HepG2 (cell line): ENCODE data around the gene RPH3AL. TPM values are rescaled to one million over a fixed set of nuclear protein-coding genes. Genes with fewer than 3 reads are reported as not detected.

ENCODE experiments used
- ATAC-seq: fragments of 200-7000 bp; cut with Tn5 transposase; 3 replicates; pipeline ENCODE4 v1.9.1; 2020; ENCODE audit warnings: mild to moderate bottlenecking, moderate library complexity
- BruUV-seq: library from RNA; stranded (reverse); fragments of 400-500 nt; replicated peaks from 2 replicates; lab custom pipeline; 2021; lab: Mats Ljungman, UMichigan
- CTCF ChIA-PET: fragments of 300-600 bp; formaldehyde crosslinking; extraction: SDS; loops from one replicate; lab custom pipeline; 2021; ENCODE audit warnings: low total read pairs, inconsistent platforms, low intra/inter-chr PET ratio; lab: Yijun Ruan, JAX
- POLR2A ChIA-PET: fragments of 350-600 bp; sonication (Branson Sonifier 250); formaldehyde crosslinking; loops from one replicate; lab custom pipeline; 2020; ENCODE audit warnings: antibody characterized with exemption, inconsistent platforms; lab: Yijun Ruan, JAX
- DNase-seq: peaks from one replicate; pipeline ENCODE4 v3.0.0-alpha.2; 2015; ENCODE audit warnings: low spot score
- FAIRE-seq: peaks from 3 replicates; lab custom pipeline; 2011; peaks lifted over from hg19 to GRCh38; lab: Jason Lieb, UNC
- H2AFZ ChIP-seq: one replicate; pipeline ENCODE4 v1.6.1; 2011; ENCODE audit warnings: low read length, inconsistent platforms
- H3K27ac ChIP-seq: fragments of 300-600 bp; 3 replicates; pipeline ENCODE4 v1.8.0; 2011; ENCODE audit warnings: mixed run types, mild to moderate bottlenecking, mixed read lengths, low read length, inconsistent platforms; ENCODE audit not compliant: insufficient read depth; ENCODE audit errors: extremely low read length
- H3K27me3 ChIP-seq, 2 experiments: fragments of 200-600 bp in 1 of 2; 2 replicates in 1 of 2; 3 replicates in 1 of 2; pipeline versions ENCODE4 v1.6.0 to v1.8.0; 2011; ENCODE audit warnings: low read length in 2 of 2, mild to moderate bottlenecking in 2 of 2, moderate library complexity in 2 of 2, inconsistent platforms in 1 of 2; ENCODE audit not compliant: insufficient read depth in 2 of 2, control insufficient read depth in 1 of 2
- H3K36me3 ChIP-seq, 2 experiments: fragments of 200-600 bp in 1 of 2; replicated peaks in 1 of 2; 2 replicates in 1 of 2; 3 replicates in 1 of 2; pipeline versions ENCODE4 v1.5.1 to v1.8.0; 2011; ENCODE audit warnings: low read length in 2 of 2, inconsistent platforms in 1 of 2; ENCODE audit not compliant: insufficient read depth in 2 of 2, control insufficient read depth in 1 of 2
- H3K4me1 ChIP-seq: 2 replicates; pipeline ENCODE4 v1.5.1; 2012; ENCODE audit warnings: low read length, inconsistent platforms; ENCODE audit not compliant: insufficient read depth
- H3K4me2 ChIP-seq: 2 replicates; pipeline ENCODE4 v1.6.0; 2011; ENCODE audit warnings: low read depth, low read length, inconsistent platforms
- H3K4me3 ChIP-seq, 3 experiments: fragments of 200-600 bp in 1 of 3; sonication (generic), shearing (Covaris generic) in 1 of 3; replicated peaks in 1 of 3; 2 replicates each; pipeline ENCODE4 v1.5.1; 2011 to 2016; ENCODE audit warnings: low read length in 3 of 3, inconsistent platforms in 2 of 3, low read depth in 2 of 3, mild to moderate bottlenecking in 2 of 3, control low read depth in 1 of 3, mixed read lengths in 1 of 3; ENCODE audit not compliant: insufficient read depth in 1 of 3
- H3K79me2 ChIP-seq: one replicate; pipeline ENCODE4 v1.6.1; 2011; ENCODE audit warnings: low read length, inconsistent platforms; ENCODE audit not compliant: insufficient read depth
- H3K9ac ChIP-seq: 2 replicates; pipeline ENCODE4 v1.6.0; 2011; ENCODE audit warnings: mild to moderate bottlenecking, low read depth, low read length, inconsistent platforms; ENCODE audit not compliant: insufficient read depth
- H3K9me3 ChIP-seq: 2 replicates; pipeline ENCODE4 v1.5.1; 2012; ENCODE audit warnings: mild to moderate bottlenecking, low read length
- H4K20me1 ChIP-seq: 2 replicates; pipeline ENCODE4 v1.6.0; 2011; ENCODE audit warnings: inconsistent platforms, mild to moderate bottlenecking, low read length, moderate library complexity; ENCODE audit not compliant: insufficient read depth
- ADNP ChIP-seq: sonication (generic); formaldehyde crosslinking; IDR thresholded peaks from 2 replicates; pipeline ENCODE4 v1.4.0; 2020; ENCODE audit warnings: missing genetic modification reagents
- CBFB ChIP-seq: sonication (generic); formaldehyde crosslinking; IDR thresholded peaks from 2 replicates; pipeline ENCODE4 v1.4.0; 2020; ENCODE audit warnings: missing genetic modification reagents
- FOXA3 ChIP-seq: IDR thresholded peaks from 2 replicates; pipeline ENCODE4 v1.6.1; 2016; ENCODE audit warnings: missing genetic modification reagents, missing compliant biosample characterization
- HHEX ChIP-seq: IDR thresholded peaks from 2 replicates; pipeline ENCODE4 v1.6.1; 2016; ENCODE audit warnings: control low read depth
- MYC ChIP-seq: sonication (generic); formaldehyde crosslinking; IDR thresholded peaks from 2 replicates; pipeline ENCODE4 v1.9.0; 2021; ENCODE audit warnings: missing genetic modification reagents, borderline replicate concordance
- ONECUT2 ChIP-seq: sonication (generic); formaldehyde crosslinking; IDR thresholded peaks from 2 replicates; pipeline ENCODE4 v1.4.0; 2020; ENCODE audit warnings: missing genetic modification reagents
- TEAD2 ChIP-seq: sonication (generic); formaldehyde crosslinking; IDR thresholded peaks from 2 replicates; pipeline ENCODE4 v1.9.0; 2021; ENCODE audit warnings: missing genetic modification reagents
- ZNF530 ChIP-seq: sonication (generic); formaldehyde crosslinking; IDR thresholded peaks from 2 replicates; pipeline ENCODE4 v1.5.0; 2020; ENCODE audit warnings: low read depth, mild to moderate bottlenecking, missing genetic modification reagents
- ZSCAN25 ChIP-seq: sonication (generic); formaldehyde crosslinking; IDR thresholded peaks from 2 replicates; pipeline ENCODE4 v1.8.0; 2022; ENCODE audit warnings: mild to moderate bottlenecking, missing genetic modification reagents
- WGBS: methylation state at CpG from one replicate; pipeline ENCODE4 v1.1.6; 2017; ENCODE audit warnings: low lambda C conversion rate; 5-methylcytosine and 5-hydroxymethylcytosine counted together
- in situ Hi-C: cut with HindIII; loops from 2 replicates; pipeline ENCODE4 v1.10.0; 2017; ENCODE audit warnings: low pct_unique_long_range_greater_than_20kb; ENCODE audit not compliant: extremely low pct_ligation_motif_present
- intact Hi-C: fragments of 100-400 bp; cut with micrococcal nuclease; formaldehyde crosslinking; loops from one replicate; pipeline ENCODE4 v1.10.0; 2022; ENCODE audit not compliant: unreplicated experiment
- polyA plus RNA-seq, 8 experiments: library from polyadenylated mRNA; depleted of rRNA in 3 of 8; stranded (reverse) in 7 of 8; unstranded in 1 of 8; fragments of >200 nt; fragmentation: Illumina TruSeq in 4 of 8; extraction: Trizol in 4 of 8; gene quantifications; 2 replicates each; pipeline versions ENCODE4 v1.2.1 to v1.2.3, GENCODE V29; 2011 to 2016; ENCODE audit warnings: low read depth in 4 of 8, missing spikeins in 1 of 8, mixed read lengths in 1 of 8; ENCODE audit not compliant: insufficient read depth in 1 of 8
- total RNA-seq, 5 experiments: library from RNA; depleted of rRNA; stranded (reverse); fragments of >200 nt; fragmentation: Illumina TruSeq; extraction: Trizol; gene quantifications; 2 replicates each; pipeline ENCODE4 v1.2.3, GENCODE V29; 2016; ENCODE audit warnings: low read depth in 1 of 5
- TF ChIP-seq, protein P1 (sequence below): sonication (generic); formaldehyde crosslinking; IDR thresholded peaks from 2 replicates; pipeline ENCODE4 v1.4.0; 2020; ENCODE audit warnings: missing genetic modification reagents
- TF ChIP-seq, protein P2 (sequence below): sonication (generic); formaldehyde crosslinking; IDR thresholded peaks from 2 replicates; pipeline ENCODE4 v1.8.0; 2022; ENCODE audit warnings: mild to moderate bottlenecking, missing genetic modification reagents, borderline replicate concordance
- TF ChIP-seq, protein P3 (sequence below): IDR thresholded peaks from 2 replicates; pipeline ENCODE4 v1.6.1; 2012; ENCODE audit warnings: low read depth, low read length, improper control_type of control experiment
- TF ChIP-seq, protein P4 (sequence below): IDR thresholded peaks from 2 replicates; pipeline ENCODE4 v1.6.1; 2016
- TF ChIP-seq, protein P5 (sequence below): sonication (generic); formaldehyde crosslinking; IDR thresholded peaks from 2 replicates; pipeline ENCODE4 v1.5.1; 2020; ENCODE audit warnings: missing genetic modification reagents, mild to moderate bottlenecking, borderline replicate concordance

The RPH3AL gene
- total and polyA plus RNA-seq, 2 of the 13 experiments (the other 11 are each of a cell fraction or from before 2014, with no cell fraction given) = 7.8 to 16.4 TPM

DNA sequence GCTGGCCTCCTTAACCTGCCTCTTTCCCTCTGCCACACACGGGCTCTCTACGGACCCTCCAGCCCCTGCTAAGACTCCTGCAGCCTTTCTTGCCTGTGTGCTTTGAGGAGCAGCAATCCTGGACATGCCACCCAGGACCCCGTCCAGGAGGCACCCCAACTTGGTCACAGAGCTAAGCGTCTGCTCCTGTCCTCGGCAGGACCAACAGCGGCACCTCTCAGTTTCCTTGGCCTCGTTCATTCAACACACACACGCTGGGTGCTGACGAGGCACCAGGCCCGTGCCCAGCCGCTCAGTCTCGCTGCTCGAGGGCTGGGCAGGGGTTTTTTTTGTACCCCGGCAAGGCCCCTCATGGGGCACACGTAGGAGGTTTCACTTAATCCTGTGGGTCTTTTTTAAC lies 15.2 kb downstream of the RPH3AL start:
- H3K36me3 ChIP-seq = peaks cover 2 to 6% of the 10 kb centered on the region in 2 experiments; a peak in 2 of 5 replicates
- FAIRE-seq (no peak), DNase-seq (no peak), ATAC-seq (no peak)
- ChIA-PET POLR2A (interaction anchor here (2.9 kb wide), 1 partner anchor 15 kb away, joined by 59 read pairs; the partner anchor contains the start of gene RPH3AL), CTCF (no interaction called here)
- peaks cover 21% of the 10 kb centered on the region for H3K4me1 ChIP-seq
- no peak overlapping the region for H3K4me3 ChIP-seq
- H3K79me2 ChIP-seq = peaks cover 29% of the 10 kb centered on the region
- no peak overlapping the region for H3K4me2 ChIP-seq
- WGBS = 97% methylated on average over 15 of the region's 15 CpGs
- no peak overlapping the region for H3K27ac ChIP-seq
- intact Hi-C loops (no loop called here), in situ Hi-C loops (no loop called here)
- no peak overlapping the region for H2AFZ ChIP-seq
- no peaks in the 10 kb centered on the region for H3K27me3 ChIP-seq
- no peak overlapping the region for H3K9ac ChIP-seq
- H4K20me1 ChIP-seq = peaks cover 10% of the 10 kb centered on the region
- no TSS peak for BruUV-seq
- H3K9me3 ChIP-seq = no peaks in the 10 kb centered on the region
- TF ChIP-seq, protein P1, sequence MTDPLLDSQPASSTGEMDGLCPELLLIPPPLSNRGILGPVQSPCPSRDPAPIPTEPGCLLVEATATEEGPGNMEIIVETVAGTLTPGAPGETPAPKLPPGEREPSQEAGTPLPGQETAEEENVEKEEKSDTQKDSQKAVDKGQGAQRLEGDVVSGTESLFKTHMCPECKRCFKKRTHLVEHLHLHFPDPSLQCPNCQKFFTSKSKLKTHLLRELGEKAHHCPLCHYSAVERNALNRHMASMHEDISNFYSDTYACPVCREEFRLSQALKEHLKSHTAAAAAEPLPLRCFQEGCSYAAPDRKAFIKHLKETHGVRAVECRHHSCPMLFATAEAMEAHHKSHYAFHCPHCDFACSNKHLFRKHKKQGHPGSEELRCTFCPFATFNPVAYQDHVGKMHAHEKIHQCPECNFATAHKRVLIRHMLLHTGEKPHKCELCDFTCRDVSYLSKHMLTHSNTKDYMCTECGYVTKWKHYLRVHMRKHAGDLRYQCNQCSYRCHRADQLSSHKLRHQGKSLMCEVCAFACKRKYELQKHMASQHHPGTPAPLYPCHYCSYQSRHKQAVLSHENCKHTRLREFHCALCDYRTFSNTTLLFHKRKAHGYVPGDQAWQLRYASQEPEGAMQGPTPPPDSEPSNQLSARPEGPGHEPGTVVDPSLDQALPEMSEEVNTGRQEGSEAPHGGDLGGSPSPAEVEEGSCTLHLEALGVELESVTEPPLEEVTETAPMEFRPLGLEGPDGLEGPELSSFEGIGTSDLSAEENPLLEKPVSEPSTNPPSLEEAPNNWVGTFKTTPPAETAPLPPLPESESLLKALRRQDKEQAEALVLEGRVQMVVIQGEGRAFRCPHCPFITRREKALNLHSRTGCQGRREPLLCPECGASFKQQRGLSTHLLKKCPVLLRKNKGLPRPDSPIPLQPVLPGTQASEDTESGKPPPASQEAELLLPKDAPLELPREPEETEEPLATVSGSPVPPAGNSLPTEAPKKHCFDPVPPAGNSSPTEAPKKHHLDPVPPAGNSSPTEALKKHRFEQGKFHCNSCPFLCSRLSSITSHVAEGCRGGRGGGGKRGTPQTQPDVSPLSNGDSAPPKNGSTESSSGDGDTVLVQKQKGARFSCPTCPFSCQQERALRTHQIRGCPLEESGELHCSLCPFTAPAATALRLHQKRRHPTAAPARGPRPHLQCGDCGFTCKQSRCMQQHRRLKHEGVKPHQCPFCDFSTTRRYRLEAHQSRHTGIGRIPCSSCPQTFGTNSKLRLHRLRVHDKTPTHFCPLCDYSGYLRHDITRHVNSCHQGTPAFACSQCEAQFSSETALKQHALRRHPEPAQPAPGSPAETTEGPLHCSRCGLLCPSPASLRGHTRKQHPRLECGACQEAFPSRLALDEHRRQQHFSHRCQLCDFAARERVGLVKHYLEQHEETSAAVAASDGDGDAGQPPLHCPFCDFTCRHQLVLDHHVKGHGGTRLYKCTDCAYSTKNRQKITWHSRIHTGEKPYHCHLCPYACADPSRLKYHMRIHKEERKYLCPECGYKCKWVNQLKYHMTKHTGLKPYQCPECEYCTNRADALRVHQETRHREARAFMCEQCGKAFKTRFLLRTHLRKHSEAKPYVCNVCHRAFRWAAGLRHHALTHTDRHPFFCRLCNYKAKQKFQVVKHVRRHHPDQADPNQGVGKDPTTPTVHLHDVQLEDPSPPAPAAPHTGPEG (CRISPR knock-in tag) = no peak
- no peak for TF ChIP-seq TEAD2 (CRISPR knock-in tag)
- TF ChIP-seq MYC (CRISPR knock-in tag) = no peak
- TF ChIP-seq, protein P2, sequence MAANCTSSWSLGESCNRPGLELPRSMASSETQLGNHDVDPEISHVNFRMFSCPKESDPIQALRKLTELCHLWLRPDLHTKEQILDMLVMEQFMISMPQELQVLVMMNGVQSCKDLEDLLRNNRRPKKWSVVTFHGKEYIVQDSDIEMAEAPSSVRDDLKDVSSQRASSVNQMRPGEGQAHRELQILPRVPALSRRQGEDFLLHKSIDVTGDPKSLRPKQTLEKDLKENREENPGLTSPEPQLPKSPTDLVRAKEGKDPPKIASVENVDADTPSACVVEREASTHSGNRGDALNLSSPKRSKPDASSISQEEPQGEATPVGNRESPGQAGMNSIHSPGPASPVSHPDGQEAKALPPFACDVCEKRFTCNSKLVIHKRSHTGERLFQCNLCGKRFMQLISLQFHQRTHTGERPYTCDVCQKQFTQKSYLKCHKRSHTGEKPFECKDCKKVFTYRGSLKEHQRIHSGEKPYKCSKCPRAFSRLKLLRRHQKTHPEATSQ (CRISPR knock-in tag) = no peak
- TF ChIP-seq, protein P3, sequence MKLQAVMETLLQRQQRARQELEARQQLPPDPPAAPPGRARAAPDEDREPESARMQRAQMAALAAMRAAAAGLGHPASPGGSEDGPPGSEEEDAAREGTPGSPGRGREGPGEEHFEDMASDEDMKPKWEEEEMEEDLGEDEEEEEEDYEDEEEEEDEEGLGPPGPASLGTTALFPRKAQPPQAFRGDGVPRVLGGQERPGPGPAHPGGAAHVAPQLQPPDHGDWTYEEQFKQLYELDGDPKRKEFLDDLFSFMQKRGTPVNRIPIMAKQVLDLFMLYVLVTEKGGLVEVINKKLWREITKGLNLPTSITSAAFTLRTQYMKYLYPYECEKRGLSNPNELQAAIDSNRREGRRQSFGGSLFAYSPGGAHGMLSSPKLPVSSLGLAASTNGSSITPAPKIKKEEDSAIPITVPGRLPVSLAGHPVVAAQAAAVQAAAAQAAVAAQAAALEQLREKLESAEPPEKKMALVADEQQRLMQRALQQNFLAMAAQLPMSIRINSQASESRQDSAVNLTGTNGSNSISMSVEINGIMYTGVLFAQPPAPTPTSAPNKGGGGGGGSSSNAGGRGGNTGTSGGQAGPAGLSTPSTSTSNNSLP = no peak
- TF ChIP-seq FOXA3 (CRISPR knock-in tag) = no peak
- no peak for TF ChIP-seq CBFB (CRISPR knock-in tag)
- TF ChIP-seq ZSCAN25 (CRISPR knock-in tag) = no peak
- no peak for TF ChIP-seq HHEX
- TF ChIP-seq, protein P4, sequence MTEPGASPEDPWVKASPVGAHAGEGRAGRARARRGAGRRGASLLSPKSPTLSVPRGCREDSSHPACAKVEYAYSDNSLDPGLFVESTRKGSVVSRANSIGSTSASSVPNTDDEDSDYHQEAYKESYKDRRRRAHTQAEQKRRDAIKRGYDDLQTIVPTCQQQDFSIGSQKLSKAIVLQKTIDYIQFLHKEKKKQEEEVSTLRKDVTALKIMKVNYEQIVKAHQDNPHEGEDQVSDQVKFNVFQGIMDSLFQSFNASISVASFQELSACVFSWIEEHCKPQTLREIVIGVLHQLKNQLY (CRISPR knock-in tag) = no peak
- TF ChIP-seq, protein P5, sequence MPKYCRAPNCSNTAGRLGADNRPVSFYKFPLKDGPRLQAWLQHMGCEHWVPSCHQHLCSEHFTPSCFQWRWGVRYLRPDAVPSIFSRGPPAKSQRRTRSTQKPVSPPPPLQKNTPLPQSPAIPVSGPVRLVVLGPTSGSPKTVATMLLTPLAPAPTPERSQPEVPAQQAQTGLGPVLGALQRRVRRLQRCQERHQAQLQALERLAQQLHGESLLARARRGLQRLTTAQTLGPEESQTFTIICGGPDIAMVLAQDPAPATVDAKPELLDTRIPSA (CRISPR knock-in tag) = no peak
- no peak for TF ChIP-seq ZNF530 (CRISPR knock-in tag)
- TF ChIP-seq ADNP (CRISPR knock-in tag) = no peak
- TF ChIP-seq ONECUT2 (CRISPR knock-in tag) = no peak
